NT2/D1 (cell line): ENCODE data around the gene FABP2.

Experiments
- DNase-seq: peaks from one replicate; pipeline ENCODE4 v3.0.0-alpha.2; 2011; ENCODE audit warnings: low read depth, low spot score
- H3K27me3 ChIP-seq: 2 replicates; pipeline ENCODE4 v1.6.0; 2011; ENCODE audit warnings: mild to moderate bottlenecking; ENCODE audit not compliant: insufficient read length, insufficient read depth
- H3K36me3 ChIP-seq: 2 replicates; pipeline ENCODE4 v1.6.1; 2011; ENCODE audit warnings: mild to moderate bottlenecking, low read length, mixed read lengths; ENCODE audit not compliant: insufficient read depth, insufficient read length
- H3K4me1 ChIP-seq: 2 replicates; pipeline ENCODE4 v1.5.1; 2011; ENCODE audit not compliant: insufficient read depth, insufficient read length
- H3K4me3 ChIP-seq: 2 replicates; pipeline ENCODE4 v1.5.1; 2011; ENCODE audit warnings: low read depth; ENCODE audit not compliant: insufficient read length
- H3K9ac ChIP-seq: 2 replicates; pipeline ENCODE4 v1.6.0; 2011; ENCODE audit warnings: low read depth; ENCODE audit not compliant: insufficient read length
- H3K9me3 ChIP-seq: 2 replicates; pipeline ENCODE4 v1.5.1; 2011; ENCODE audit warnings: mild to moderate bottlenecking, low read length; ENCODE audit not compliant: insufficient read depth
- SUZ12 ChIP-seq: IDR thresholded peaks from 2 replicates; pipeline ENCODE4 v1.6.1; 2011; ENCODE audit not compliant: insufficient read length, insufficient read depth; ENCODE audit errors: extremely low read depth
- YY1 ChIP-seq: IDR thresholded peaks from 2 replicates; pipeline ENCODE4 v1.6.1; 2011; ENCODE audit not compliant: insufficient read length, insufficient read depth
- ZNF274 ChIP-seq: IDR thresholded peaks from 2 replicates; pipeline ENCODE4 v1.6.1; 2011; ENCODE audit warnings: mild to moderate bottlenecking, low read depth, low read length

The FABP2 gene

GRCh38 chr4:119268466-119268865, 53.5 kb downstream of the FABP2 start:
- Histone ChIP-seq H3K36me3 (peaks cover 58% of the 10 kb centered on the region), H3K9ac (no peak overlapping the region), H3K4me1 (no peaks in the 10 kb centered on the region), H3K4me3 (no peak overlapping the region), H3K9me3 (no peaks in the 10 kb centered on the region), H3K27me3 (no peaks in the 10 kb centered on the region)
- TF ChIP-seq SUZ12 (no peak), ZNF274 (no peak), YY1 (no peak)
- no peak for DNase-seq
